ENCODE measurements around the gene LRMDA.

Gene LRMDA

DNA sequence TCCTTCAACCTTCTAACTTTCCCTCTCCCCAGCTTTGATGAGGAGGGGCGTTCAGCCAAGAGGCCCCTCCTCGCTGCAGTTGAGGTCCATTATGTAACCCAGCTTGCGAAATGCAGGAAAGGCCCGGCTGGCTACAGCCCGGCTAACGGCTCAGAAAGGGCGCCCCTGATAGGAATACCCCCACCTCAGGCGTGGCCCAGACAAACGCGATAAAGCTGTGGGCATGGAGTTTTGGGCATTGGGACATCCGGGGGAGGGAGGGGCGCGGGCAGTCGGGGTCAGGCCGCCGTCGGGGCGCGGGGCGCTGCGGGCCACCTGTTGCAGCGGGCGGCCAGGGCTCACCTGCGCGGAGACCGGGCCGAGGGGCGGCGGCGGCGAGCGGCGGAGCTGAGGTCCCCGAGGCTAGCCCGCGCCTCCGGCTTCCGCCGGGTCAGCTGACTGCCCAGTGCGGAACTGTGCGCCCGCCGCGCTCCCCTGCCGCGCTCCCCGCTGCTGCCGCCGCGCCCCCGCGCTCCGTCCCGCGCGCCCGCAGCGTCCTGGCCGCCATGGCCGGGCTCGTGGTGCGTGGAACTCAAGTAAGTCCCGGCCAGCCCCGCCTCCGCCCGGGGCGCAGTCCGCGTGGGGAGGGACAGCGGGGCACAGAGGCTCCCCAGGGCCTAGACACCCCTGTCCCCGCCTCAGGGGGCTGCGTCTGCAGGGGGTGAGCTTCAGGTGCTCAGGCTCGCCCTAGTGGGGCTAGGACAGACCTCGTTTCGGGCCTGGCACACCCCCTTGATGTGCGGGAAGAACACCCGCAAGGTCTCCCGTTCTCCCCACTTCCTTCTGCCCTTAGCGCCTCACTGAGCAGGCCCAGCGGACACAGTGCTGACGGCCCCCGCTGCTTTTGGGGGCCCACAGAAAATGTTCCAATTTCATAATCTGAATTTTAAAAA lies at the start of gene LRMDA:
LRMDA (plus strand) TSS at position 445 of the 932 bp plus-strand sequence.
- peak; percentile 74 for DNase-seq (ENCODE audit: low spot score)

DNA sequence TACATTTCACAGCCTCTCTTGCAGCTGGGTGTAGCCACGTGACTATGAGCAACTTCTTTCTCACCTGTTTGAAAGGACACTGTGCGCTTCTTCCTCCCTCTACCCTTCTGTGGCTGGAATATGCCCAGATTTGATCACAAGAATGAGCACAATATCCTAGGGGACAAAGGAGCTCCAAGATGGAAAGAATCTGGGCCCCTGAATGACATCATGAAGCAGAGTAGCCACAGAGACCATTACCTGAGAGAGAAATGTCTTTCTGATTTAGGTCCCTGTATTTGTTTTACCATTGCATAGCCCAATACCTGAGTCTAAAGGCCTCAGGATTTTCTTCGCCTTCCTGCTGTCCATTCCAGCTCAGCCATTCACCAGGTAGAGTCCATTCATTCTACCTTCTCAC lies 45.3 kb upstream of the LRMDA start:
- no peak for DNase-seq (ENCODE audit: low spot score)

DNA sequence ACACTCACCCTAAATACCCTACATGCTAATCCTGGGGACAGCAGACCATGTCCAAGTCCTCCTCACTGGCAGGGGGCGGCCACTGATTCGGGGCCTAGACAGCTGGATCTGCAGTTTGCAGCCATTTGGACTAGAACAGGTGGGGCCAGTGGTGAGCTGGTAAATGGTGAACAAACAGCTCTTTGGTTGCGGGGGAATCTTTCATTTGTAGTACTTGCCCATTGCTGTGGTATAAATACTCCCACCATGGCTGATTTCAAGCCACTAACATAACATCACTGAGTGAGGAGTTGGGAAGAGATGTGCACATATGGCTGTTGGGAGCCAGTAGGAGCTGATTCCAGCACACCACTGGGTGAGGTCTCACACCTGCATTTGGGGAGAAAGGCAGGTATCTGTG lies 43.3 kb upstream of the LRMDA start:
- no peak for DNase-seq (ENCODE audit: low spot score)

DNA sequence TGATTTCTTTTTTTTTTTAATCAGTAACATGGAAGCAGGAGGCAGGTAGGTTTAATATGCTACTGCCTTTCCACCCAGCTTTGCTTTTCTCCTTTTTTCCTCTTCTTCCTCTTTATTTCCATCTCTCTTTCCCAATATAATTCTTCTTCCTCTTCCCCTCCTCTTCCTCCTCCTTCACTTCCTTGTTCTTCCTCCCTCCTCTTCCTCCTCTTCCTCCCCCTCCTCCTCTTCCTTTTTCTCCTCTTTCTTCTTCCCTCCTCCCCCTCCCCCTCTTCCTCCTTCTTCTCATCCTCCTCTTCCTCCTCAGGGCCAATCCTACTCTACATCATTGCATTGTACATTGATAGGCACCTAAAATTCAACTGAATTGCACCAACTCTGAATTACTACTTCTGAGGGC lies 41.2 kb upstream of the LRMDA start:
- no peak for DNase-seq (ENCODE audit: low spot score)

DNA sequence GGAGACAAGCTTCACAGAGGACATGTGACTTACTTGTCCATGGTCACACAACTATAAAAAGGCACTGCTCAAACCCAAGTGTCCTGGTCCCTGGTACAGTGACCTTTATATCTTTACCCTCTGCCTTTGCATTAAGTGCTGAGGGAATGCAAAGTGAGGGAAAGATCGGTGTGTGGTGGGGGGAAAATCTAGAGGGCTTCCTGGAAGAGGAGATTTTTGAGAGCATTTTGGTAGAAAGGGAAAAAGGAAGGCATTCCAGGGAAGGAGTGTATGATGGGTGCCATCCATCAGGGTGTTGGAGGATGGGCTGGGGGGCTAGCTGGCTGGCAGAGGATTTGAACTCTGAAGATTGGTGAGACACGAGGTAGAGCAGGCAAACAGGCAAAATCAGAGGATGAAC lies 39.2 kb upstream of the LRMDA start:
- no peak for DNase-seq (ENCODE audit: low spot score)

DNA sequence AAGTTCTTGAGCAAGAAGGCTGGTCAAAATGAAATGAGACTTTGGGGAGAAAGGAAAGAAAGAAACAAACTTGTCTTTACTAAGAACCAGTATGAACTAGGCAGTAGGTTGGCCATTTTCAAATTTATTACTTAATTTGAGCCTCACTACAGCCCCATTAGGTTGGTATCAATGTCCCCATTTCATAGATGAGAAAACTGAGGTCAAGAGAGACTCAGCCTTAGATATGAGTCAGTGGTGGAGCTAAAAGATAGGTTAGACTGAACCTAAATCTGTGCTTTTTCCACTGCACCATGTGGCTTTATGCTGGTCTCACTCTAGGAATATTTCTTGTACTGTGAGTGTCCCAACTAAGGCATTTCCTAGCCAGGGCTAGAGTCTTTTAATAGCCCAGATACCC lies 38.7 kb upstream of the LRMDA start:
- DNase-seq (ENCODE audit: low spot score) = no peak

DNA sequence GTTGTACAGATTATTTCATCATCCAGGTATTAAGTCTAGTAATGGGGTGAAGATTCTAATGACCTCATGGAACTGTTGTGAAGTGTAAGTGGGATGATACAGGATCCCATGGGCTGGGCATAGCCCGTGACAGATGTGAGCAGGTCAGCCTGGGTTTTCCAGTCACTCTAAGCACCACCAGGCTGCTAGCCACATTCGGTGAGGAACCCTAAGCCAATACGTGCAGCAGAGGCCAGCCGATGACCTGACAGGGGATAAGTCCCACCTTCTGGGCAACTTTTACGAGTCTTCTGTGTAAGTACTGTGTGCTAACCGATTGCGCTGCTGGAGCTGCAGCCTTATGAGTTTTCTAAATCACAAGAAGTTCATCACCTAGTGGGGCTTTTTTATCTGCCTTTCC lies 37.2 kb upstream of the LRMDA start:
- DNase-seq (ENCODE audit: low spot score) = no peak

DNA sequence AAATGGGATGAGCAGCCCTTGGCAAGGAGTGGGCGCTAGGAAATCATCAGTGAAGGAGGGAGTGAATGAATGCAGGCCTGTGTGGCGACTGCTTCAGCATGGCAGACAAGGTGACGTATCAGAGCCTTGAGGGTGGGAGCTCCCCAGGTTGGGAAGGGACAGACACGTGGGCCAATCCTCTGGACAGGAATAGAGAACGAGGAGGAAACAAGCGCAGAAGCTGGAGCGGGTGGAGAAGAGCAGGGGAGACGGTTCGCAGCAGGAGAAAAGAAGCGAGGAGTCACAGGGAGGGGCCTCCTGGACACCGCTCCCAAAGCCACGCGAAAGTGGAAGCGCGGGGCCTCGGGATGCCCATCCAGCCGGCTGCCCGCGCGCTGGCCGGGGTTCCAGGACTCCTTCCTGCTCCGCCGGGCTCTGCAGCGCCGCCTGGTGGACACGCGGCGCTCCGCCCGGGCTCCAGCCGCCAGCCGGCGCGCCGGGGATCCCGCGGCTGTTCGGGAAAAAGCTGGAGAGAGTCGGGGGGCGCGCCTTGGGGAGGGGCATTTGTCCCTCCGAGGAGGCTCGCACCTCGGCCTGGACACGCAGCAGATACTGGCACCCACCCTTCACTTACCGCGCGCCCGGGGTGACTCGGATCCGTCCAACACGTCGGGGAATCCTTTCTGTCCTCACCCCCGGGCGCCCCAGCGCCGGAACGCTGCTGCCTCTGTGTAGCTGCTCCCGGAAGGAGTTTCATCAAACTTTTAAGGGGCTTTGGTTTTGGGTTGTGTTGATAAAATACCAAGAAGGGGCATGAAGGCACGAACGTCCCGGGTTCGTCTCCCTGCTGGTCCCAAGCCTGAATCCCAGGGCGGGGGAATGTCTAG lies 36.1 kb upstream of the LRMDA start:
- DNase-seq (ENCODE audit: low spot score) = peak; percentile 96

DNA sequence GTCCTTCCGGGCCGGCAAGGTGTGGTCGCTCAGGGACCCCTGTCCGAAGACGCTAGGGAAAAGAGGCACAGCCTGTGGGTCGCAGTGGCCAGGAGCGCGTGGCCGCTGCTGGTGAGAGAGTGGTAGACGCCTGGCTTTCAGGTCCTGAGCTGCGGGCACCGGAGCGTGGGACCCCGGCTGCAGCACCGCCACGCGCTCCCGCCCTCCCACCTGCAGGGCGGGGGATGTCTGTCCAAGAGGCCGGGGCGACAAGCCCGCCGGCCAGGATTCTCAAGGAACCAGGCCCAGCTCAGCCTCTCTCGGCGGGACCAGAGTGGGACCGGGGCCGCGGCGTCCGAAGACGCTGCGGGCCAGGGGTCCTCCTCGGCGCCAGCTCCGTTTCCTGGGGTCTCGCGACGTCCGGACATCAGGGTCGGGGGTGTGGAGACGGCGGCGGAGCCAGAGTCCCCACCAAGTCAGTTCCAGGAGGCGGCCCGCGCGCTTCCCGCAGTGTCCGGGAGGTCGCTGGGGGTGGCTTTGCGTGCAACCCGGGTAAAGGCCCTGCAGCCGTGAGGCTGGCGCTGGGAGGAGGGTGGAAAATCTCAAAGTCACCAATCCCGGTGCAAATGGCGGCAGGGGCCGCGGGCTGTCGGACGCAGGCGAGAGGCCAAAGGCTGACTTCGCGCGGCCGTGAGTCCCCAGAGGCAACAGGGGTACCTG lies 35.3 kb upstream of the LRMDA start:
- DNase-seq (ENCODE audit: low spot score) = peak; percentile 34

DNA sequence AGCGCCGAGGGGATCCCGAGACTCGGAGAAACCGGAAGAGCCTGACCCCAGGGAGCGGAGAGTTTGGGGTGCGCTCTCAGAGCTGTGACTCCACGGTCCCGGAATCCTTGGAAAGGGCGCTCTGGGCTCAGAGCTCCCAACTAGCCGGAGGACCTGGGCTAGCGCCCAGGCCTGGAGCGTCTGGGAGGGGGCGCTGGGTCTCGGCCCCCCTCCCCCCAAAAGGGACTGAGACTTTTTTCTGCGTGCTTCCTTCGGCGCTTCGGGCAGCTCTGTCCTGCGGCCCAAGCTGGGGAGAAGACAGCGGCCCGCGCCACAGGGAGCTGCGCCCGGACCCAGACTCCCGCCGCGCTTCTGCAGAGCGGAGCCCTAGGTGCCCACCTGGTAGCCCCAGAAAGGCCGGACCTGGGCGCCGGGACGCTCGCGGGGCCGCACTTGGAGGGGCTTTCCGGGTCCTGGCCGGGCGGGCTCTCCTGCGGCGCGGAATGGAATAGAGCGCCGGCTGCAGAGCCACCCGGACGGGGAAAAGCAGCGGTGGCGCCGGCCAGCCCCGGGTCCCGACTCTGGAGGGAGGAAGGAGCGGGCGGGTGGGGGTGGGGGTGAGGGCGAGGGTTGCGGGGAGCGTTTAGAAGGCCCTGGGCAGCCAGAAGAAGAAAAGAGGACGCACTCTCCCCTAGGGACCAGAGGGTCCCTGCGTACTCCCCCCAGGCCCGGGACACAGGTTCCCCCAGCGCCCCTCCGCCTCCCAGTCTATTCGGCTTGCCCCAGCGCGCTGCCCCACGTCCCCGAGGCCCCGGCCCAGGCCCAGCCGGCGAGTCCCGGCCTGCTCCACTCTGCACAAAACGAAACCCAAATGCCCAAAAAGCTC lies 34.6 kb upstream of the LRMDA start:
- peak; percentile 70 for DNase-seq (ENCODE audit: low spot score)

DNA sequence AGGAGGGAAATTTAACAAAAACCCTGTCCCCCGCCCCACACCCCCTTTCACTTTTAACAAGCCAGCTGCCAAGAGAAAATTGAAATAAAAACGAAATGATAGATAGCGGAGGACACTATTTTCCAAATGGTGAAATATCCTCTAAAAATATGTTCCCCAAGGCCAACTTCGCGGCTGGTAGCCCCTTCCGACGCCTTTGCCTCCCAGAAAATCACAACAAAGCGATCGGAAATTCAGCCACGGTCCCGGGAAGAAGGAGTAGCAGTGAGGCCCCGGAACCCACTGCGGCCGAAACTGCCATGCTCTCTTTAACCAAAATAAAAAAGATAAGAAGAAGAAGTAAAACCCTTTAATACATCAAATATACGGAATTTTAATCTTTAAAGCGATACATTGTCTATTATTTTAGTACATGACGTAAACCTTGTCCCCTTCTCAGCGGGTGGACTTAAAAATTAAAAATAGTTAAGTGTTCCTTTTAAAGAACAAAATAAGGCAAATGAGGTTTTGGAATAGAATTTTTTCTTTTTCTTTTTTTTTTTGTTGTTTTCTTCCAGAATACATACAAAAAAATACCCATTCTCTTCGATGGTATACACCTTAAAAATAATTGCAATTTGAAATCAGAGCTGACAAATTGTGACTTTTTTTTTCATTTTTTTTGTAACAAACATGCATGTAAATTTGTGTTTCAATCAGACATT lies 33.8 kb upstream of the LRMDA start:
- no peak for DNase-seq (ENCODE audit: low spot score)

DNA sequence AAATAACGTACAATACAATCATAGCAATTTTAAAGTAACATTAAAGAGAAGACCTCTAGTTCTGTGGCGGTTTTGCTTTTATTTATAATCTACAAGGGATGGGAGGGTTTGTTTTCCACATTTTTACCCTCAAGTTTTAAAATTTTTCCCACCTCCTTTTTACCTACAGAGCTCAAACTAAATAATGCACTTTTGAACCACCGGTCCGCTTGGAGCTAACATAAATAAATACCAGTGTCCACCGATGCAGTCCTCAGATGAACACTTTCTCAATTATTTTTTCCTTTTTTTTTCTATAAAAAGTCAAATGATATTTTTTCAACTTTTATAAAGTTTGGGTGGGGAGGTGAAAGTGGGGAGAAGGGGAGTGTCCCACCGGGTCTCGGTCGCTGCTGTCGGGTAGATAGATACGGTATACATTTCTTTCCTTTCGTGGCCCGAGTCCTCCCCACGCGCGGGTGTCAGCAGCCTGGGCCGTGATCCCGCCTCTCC lies 33.2 kb upstream of the LRMDA start:
- no peak for DNase-seq (ENCODE audit: low spot score)

DNA sequence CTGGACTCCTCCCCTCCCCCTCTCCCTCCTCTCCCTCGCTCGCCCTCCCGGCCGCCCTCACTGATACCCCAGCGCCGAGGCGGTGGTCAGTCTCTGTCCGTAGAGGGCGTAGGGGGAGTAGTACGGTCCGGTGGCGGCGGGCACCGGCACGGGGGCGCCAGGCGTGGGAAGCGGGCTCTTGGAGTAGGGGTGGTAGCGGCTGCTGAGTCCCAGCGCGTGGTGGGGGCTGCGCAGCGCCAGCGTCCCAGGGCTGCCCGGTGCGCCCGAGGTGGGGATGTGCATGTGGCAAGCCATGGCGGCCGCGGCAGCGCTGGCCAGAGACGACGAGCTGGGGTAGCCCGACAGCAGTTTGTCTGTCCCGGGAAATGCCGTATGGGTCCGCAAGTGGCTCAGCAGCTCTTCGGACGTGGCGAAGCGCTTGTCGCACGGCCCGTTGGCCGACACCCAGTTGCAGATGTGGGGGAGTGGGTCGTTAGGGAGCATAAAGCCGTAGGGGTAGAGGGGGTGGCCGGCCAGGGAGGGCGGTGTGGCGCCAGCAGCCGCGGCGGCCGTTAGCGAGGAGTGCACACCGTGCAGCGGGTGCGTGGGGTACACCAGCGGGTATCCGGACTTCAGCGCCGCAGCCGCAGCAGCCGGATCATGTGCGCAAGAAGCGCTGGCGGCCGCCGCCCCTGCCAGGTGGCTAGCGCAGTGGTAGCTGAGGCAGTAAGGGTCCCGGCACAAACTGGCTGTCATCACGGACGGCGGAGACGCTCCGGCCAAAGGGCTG lies 32.5 kb upstream of the LRMDA start:
- no peak for DNase-seq (ENCODE audit: low spot score)

DNA sequence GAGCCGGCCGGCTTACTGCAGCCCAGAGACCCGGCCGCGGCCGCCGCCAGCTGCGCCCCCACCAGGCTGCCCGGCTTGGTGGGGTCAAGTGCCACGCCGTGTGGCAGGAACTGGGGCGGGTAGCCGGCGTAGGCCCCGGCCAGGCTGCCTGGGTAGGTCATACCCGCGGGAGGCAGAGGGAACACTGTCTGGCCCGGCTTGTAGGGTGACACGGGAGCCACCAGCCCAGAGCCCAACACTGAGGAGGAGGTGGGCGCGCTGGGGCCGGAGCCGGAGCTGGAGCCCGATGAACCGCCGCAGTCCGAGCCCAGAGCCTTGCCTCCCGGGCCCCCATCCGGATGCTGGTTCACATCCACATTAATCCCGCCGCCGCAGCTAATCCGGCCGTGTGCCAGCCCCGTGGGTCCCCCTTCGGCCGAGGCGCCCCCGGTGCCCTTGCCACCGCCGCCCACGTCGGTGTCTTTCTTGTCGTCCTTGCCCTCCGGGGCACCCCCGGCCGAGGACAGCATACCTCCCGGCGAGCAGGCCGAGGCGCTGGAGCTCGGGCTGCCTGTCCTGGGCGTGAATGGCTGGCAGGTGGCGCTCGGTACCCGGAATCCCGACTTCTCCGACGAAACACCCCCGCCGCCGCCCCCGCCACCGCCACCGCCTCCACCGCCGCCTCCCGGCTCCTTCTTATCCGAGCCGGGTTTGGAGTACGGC lies 31.8 kb upstream of the LRMDA start:
- peak; percentile 68 for DNase-seq (ENCODE audit: low spot score)

DNA sequence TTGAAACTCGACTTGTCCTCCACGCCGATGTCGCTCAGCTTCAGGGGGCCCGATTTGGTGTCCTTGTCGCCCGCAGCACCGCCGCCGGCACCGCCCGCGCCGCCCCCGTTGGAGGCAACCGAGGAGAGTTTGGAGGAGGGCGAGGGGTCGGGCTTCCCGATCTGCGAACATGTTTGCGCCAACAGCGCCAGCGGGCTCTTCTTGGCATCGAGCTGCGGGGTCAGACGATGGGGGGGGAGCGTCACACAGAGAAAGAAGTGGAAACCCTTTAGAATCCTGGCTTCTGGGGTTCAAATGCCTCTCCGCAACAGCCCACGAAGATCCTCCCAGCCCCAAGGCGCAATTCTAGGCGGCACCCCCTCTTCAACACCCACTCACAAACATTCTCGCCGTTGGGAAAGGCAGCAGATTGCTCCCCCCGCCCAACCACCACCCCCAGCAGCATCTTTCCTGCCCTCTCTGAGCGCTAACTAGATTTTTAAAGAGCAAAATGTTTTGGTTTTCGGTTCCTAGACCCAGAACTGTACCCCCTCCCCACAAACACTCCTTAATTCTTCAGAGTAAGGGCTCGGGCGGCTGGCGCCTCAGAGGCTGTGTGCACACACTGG lies 31.2 kb upstream of the LRMDA start:
- no peak for DNase-seq (ENCODE audit: low spot score)

DNA sequence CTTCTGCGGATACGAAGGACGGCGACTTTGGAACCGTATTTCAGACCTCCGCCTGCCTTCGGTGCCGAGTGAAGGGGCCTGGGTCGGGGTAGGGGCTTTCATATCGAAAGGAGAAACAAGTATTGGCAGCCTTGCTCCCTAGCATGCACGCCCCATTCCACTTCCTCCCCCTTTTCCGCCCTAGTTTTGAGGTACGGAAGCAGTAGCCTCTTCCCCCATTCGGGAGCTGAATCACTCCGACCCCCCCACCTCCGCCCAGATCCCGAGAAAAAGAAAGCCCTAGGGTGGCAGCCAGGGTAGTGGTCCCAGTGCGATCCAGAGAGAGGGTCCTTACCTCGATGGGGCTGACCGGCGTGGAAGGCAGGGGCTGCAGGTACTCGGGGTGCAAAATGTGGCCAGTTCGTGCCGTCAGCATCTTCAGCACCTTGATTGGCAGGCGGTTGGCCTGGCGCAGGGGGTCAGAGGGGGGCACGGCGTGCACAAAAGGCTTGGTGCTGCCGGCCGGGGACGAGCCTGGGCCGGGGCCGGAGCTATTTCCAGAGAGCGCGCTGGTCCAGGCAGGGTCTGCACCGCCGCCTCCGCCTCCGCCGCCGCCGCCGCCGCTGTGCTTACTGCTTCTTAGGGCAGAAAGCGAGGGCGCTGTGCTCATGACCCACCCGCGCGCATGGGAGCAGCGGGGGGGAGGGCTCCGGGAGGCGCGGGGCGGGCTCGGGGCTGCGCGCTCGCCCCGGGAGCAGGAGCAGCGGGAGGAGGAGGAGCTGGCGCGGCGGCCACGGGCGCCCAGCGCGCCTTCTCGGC lies 30.5 kb upstream of the LRMDA start:
- no peak for DNase-seq (ENCODE audit: low spot score)

DNA sequence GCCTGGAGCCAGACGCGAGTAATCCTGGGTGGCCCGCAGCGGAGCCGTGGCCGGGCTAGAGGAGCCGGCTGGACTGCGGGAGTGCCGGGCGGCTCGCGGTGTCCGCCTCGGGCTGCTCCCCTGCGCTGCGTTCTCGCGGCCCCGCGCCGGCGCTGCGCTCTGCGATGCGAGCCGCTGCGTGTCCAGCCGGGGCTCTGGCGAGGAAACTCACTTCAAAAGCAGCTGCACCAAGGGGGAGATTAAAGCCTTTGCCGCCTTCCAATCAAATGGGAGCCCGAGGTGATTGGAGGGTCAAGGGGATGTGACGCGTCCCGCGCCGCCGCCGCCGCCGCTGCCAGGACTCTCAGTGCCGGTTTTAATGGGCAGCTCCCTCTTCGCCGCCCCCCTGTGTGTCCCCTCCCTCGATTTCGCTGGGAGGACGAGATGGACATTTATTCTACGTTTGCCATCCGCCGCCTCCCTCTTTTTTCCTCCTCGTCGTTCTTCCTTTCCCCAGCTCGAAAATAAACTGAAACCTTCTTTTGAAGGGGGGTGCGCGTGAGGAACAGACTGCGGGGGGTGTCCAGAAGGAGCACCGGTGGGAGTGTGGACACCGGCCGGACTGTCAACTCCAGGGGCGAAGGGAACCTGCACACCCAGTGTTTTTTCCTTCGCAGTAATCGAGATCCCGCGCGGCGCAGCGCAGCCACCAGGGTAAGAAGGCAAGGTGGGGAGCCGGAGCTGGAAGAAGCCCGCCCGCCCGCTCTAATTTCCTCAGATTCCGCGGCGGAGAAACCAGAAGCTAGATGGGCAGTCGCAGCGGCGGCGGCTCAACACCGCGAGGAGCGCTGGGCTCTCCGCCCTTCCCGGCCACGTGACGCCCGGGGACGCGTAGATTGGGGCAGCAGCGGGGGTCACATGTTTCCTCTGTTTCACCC lies 29.6 kb upstream of the LRMDA start, which contains the start of gene ZNF503:
ZNF503 (minus strand) TSS at position 196 of the 917 bp plus-strand sequence. CDS start 345 bp downstream, outside the sequence.
- DNase-seq (ENCODE audit: low spot score) = peak; percentile 88

Measured in iPS-NIHi11 (cell line).